Esophagus (tissue), 2 donors: ENCODE measurements around the gene PDE4D. TPM values are rescaled to one million over a fixed set of nuclear protein-coding genes. Genes with fewer than 3 reads are reported as not detected.

Source experiments
- H3K27ac ChIP-seq, 2 donors: one replicate each; pipeline ENCODE4 v1.5.1; 2013; ENCODE audit warnings: low read depth in 2 of 2, mild to moderate bottlenecking in 2 of 2, inconsistent platforms in 1 of 2, low read length in 1 of 2, moderate library complexity in 1 of 2
- H3K27me3 ChIP-seq, 2 donors: one replicate each; pipeline ENCODE4 v1.6.1; 2013; ENCODE audit warnings: low read length in 2 of 2, control low read depth in 1 of 2, mild to moderate bottlenecking in 1 of 2; ENCODE audit not compliant: insufficient read depth in 2 of 2, control insufficient read depth in 1 of 2
- H3K36me3 ChIP-seq, 2 donors: one replicate each; pipeline ENCODE4 v1.6.1; 2013; ENCODE audit warnings: low read length in 1 of 2; ENCODE audit not compliant: control insufficient read depth in 2 of 2, insufficient read depth in 2 of 2
- H3K4me1 ChIP-seq, 2 donors: one replicate each; pipeline ENCODE4 v1.6.1; 2013; ENCODE audit warnings: low read length in 1 of 2; ENCODE audit not compliant: control insufficient read depth in 2 of 2, insufficient read depth in 2 of 2
- H3K4me3 ChIP-seq, 2 donors: one replicate each; pipeline ENCODE4 v1.5.1; 2013; ENCODE audit warnings: low read length in 2 of 2, mild to moderate bottlenecking in 2 of 2, low read depth in 1 of 2, moderate library complexity in 1 of 2
- H3K9me3 ChIP-seq, 2 donors: one replicate each; pipeline ENCODE4 v1.6.1; 2013; ENCODE audit warnings: mild to moderate bottlenecking in 2 of 2, low read depth in 1 of 2, low read length in 1 of 2, moderate library complexity in 1 of 2; ENCODE audit not compliant: control insufficient read depth in 2 of 2, insufficient read depth in 1 of 2
- WGBS, 2 donors: extraction: QIAGEN DNeasy Blood & Tissue Kit; methylation state at CpG; one replicate each; pipeline ENCODE4 v1.1.7; 2013; 5-methylcytosine and 5-hydroxymethylcytosine counted together
- polyA plus RNA-seq, 2 donors: library from polyadenylated mRNA; stranded (reverse); fragments of 200-250 nt; gene quantifications; one replicate each; pipeline ENCODE4 v1.2.3, GENCODE V29; 2013
- donor health status: healthy with polysubstance abuse.
- donor health status: Bipolar disorder and iron deficiency.

Gene PDE4D
- polyA plus RNA-seq, 2 donors, result 1.5 to 2.5 TPM

DNA sequence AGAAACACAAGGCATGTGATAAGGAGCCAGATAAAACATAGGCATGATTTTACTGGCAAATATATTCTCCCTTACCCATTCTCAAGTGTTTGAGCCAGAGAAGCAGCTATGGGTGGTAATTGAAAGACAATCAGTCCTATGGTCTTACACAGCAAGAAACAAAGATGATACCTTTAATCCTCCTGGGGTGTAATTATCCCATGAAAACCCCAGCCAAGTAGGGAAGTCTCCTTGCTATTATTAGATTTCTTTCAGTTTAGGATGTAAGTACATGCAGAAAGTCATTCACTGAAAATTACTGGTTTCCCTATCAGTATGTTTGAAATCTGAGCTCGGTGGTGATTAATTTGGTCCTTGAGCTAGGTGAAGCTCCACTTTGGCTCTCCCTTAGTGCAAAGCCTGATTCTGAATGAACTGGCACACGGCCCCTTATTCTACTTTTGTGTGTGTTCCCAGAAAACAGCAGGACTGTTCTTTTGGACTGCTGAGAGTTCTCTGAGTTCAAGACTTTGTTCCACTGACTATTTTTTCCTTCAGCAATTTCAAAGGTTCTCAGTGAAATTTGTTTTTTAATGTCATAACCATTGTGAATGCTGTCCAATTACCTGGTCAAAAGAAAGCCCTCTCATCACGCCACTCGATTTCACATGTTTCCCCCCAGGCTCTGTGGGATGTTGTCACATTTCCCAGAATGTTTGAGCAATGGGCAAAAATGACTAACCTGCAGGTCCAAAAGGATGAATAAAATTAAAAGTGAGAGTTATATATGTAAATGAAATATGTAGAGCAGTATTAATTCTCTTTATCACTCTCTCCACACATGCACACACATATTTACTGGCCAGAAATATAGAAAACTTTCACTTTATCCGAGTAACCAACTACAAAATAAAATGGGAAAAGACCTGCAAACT is 967.6 kb downstream of the PDE4D start:
- Histone ChIP-seq H3K27me3 (no peaks in the 10 kb centered on the region), H3K9me3 (no peaks in the 10 kb centered on the region), H3K4me1 (peaks cover 0 to 3% of the 10 kb centered on the region in 2 donors), H3K27ac (no peak overlapping the region), H3K4me3 (no peak overlapping the region), H3K36me3 (no peaks in the 10 kb centered on the region)
- 29 to 40% methylated on average over 5 of the region's 5 CpGs for WGBS, 2 donors

DNA sequence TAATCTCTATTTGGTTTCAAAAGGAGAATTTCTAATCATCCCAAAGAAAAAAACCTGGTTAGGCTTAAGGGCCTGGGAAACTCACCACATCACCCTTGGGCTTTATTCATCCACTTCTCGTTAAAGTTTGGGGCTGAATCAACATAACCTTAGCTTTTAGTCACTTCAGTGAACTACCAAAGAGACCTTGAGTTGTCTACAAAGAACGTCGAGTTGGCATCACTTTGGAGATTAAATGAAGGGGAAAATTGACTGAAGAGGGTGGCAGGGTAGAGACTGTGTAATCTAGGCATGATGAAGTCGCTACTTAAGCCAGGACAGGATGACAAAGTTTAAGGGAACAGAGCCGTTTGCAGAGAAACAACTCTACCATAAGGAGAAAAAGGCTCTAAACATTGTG is 969.2 kb downstream of the PDE4D start:
- Histone ChIP-seq H3K4me3 (no peak overlapping the region), H3K4me1 (peaks cover 0 to 3% of the 10 kb centered on the region in 2 donors), H3K9me3 (no peaks in the 10 kb centered on the region), H3K36me3 (no peaks in the 10 kb centered on the region), H3K27me3 (no peaks in the 10 kb centered on the region), H3K27ac (no peak overlapping the region)
- 63 to 68% methylated on average over 5 of the region's 5 CpGs for WGBS, 2 donors

DNA sequence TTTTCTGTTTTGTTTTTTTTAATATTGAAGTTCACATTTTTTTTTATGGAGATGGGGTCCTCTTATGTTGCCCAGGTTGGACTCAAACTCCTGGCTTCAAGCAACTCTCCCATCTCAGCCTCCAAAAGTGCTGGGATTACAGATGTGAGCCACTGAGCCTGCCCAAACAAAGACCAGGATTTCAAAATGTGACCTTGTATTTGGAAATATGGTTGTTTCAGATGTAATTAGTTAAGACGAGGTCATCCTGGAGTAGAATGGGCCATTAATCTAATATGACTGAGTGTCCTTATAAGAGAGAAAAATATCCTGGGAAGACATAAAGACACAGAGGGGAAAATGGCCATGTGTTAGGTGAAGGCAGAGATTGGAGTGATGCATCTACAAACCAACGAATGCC is 970.2 kb downstream of the PDE4D start:
- Histone ChIP-seq H3K9me3 (no peaks in the 10 kb centered on the region), H3K4me1 (peaks cover 0 to 3% of the 10 kb centered on the region in 2 donors), H3K27ac (no peak overlapping the region), H3K36me3 (no peaks in the 10 kb centered on the region), H3K27me3 (no peaks in the 10 kb centered on the region), H3K4me3 (no peak overlapping the region)
- 71 to 84% methylated on average over 2 of the region's 2 CpGs for WGBS, 2 donors

DNA sequence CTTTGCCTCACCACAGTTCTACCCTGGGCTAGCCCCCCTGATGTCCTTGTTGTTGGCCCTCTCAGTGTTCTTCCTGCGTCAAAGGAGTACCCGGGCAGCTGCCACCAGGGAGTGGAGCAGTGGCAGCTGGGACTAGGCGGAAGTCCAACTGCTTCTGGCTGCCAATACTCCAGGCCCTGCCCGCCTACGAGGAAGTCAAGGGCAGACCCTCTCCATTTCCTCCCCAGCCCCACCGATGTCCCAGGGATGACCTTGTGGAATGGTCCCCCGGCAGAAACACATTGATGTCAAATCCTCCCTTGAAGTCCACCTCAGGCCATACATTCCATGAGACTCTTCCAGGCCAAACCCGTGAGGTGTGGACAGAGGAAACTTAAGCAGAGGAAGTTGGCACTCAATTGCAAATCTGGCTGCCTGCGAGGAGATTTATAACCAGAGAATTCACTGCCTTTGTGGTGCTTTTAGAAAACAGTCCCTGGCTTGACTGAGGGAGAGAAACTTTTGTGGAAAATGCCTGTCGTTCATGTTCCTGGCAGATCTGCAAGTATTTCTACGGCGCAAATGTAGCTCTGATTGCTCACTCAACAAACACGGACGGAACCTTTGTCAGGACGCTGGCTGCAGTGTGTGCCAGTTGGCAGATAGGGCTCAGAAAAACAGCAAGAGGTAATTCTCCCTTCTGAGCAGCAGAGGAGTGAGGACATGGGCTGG is 970.9 kb downstream of the PDE4D start:
- Histone ChIP-seq H3K4me3 (no peak overlapping the region), H3K27me3 (no peaks in the 10 kb centered on the region), H3K9me3 (no peaks in the 10 kb centered on the region), H3K36me3 (no peaks in the 10 kb centered on the region), H3K4me1 (peaks cover 0 to 3% of the 10 kb centered on the region in 2 donors), H3K27ac (peak overlapping the region; percentile 33 to 80)
- 44 to 57% methylated on average over 15 of the region's 15 CpGs for WGBS, 2 donors

DNA sequence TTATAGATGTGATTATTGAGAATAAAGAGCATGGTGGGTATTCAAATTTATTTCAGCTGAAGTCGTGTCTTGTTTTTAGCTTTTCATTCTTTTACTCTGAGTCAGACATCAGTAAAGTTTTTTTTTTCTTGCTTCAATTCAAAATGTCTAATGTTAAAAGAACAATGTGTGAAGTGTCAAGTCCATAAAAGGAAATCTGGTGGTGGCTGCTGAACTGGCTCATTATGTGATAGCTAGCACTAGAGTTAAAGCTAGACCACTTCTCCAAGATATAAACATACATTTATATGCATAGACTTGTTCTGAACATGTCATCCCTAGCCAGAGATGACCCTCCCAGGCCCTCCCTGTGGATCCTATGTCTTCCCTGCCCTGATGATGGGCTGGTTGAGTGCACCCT is 972.4 kb downstream of the PDE4D start:
- Histone ChIP-seq H3K9me3 (no peaks in the 10 kb centered on the region), H3K36me3 (no peaks in the 10 kb centered on the region), H3K27ac (no peak overlapping the region), H3K4me3 (no peak overlapping the region), H3K27me3 (no peaks in the 10 kb centered on the region), H3K4me1 (peaks cover 0 to 3% of the 10 kb centered on the region in 2 donors)
- 15 to 42% methylated on average over 1 of the region's 1 CpG for WGBS, 2 donors

DNA sequence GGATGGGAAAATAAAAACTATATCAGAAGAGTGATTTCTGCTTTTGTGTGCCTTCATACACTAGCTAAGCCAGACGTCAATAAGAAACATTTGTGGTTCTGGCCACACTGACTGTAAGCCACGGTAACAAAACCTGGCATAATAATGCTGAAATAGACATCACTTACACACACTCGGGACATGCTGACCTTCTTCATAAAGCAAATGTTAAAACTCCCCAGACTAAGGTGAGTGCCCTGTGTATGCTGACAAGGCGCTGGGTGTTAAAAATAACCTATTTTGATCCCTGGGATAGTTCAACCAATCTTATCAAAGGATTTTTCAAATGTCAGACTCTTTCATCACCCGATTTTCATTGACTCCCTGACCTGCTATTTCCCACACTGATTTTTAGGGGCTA is 973.7 kb downstream of the PDE4D start:
- Histone ChIP-seq H3K27me3 (no peaks in the 10 kb centered on the region), H3K4me1 (peaks cover 0 to 3% of the 10 kb centered on the region in 2 donors), H3K4me3 (no peak overlapping the region), H3K27ac (no peak overlapping the region), H3K36me3 (no peaks in the 10 kb centered on the region), H3K9me3 (no peaks in the 10 kb centered on the region)
- 74 to 80% methylated on average over 5 of the region's 5 CpGs for WGBS, 2 donors
